ENCODE measurements around the gene MACF1.
A peak's percentile ranks its signal among the peaks of the same experiment; 100 is the strongest.
"Not testable (repeated sequence)": the region's sequence is repeated elsewhere in the genome, so short reads cannot be mapped to it uniquely, and the experiment has no call there.

The MACF1 gene

DNA sequence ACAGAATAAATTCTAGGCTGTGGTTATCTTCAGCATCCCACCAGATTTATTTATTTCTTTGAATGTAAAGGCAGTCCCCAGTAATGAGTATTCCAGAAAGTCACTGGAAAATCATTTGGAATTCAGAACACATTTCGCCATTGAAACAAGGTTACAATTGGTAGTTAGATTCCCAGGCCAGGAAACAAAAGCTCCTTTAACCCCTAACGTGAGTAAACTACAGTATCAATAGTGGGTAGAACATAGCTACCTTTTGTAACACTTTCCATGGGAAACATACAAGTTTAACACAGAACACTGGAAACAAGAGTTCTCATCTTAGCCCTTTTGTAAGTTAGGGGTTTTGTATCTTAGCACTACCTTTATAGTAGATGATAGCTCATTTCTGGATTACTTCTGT lies 233.5 kb downstream of the MACF1 start:
- H3K9me3 Mint-ChIP-seq = no peaks in the 10 kb centered on the region
- peaks cover 1% of the 10 kb centered on the region for H3K4me1 Mint-ChIP-seq (ENCODE audit: low read depth)
- H3K27me3 Mint-ChIP-seq (ENCODE audit: low read depth) = no peaks in the 10 kb centered on the region
- H3K4me3 Mint-ChIP-seq = no peak overlapping the region
- no peak overlapping the region for H3K27ac Mint-ChIP-seq
- H3K36me3 Mint-ChIP-seq (ENCODE audit: low read depth) = peaks cover 46% of the 10 kb centered on the region

DNA sequence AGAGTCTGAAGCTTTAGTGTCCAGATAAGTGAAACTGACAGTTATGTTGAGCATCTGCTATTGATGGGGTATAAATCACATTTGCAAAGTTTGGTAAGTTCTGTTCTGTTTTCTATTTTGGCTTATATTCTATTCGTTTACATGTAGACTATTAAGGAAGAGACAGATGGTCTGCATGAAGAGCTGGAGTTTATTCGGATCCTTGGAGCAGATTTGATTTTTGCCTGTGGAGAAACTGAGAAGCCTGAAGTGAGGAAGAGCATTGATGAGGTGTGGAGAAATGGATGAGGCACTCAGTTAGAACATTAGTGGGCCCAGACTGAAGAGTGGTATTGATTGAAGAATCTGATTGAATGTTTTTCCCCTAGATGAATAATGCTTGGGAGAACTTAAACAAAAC lies 236.4 kb downstream of the MACF1 start:
- Mint-ChIP-seq H3K4me1 (ENCODE audit: low read depth) (peaks cover 1% of the 10 kb centered on the region), H3K27me3 (ENCODE audit: low read depth) (no peaks in the 10 kb centered on the region), H3K27ac (no peak overlapping the region), H3K4me3 (no peak overlapping the region), H3K9me3 (no peaks in the 10 kb centered on the region), H3K36me3 (ENCODE audit: low read depth) (peaks cover 58% of the 10 kb centered on the region)

DNA sequence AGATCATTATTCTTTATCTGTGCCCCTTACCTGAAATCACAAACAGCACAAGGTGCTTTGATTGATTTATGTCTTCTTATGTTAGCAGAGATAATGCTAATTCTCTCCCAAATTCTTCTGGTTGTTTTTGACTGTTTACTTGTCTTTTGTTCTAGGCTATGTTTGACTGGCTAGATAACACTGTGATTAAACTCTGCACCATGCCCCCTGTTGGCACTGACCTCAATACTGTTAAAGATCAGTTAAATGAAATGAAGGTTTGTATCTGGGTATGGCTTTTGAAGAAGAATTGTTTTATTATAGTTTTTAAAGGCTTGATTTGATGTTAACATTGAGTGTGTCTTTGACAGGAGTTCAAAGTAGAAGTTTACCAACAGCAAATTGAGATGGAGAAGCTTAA lies 237.3 kb downstream of the MACF1 start:
- Mint-ChIP-seq H3K36me3 (ENCODE audit: low read depth) (peaks cover 53% of the 10 kb centered on the region), H3K4me3 (no peak overlapping the region), H3K27ac (no peak overlapping the region), H3K9me3 (no peaks in the 10 kb centered on the region), H3K27me3 (ENCODE audit: low read depth) (no peaks in the 10 kb centered on the region), H3K4me1 (ENCODE audit: low read depth) (peaks cover 1% of the 10 kb centered on the region)

DNA sequence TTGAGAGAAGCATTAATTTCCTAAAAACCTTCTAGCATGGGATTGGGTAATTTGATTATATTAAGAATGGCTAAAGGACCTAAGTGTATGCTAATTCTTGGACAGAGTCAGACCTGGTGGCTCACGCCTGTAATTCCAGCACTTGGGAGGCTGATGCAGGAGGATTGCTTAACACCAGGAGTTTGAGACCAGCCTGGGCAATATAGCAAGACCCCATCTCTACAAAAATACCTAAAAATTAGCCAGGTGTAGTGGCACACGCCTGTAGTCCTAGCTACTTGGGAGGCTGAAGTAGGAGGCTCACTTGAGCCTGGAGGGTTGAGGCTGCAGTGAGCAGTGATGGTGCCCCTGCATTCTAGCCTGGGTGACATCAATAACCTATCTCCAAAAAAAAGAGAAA lies 241.1 kb downstream of the MACF1 start:
- H3K4me3 Mint-ChIP-seq = no peak overlapping the region
- peaks cover 58% of the 10 kb centered on the region for H3K36me3 Mint-ChIP-seq (ENCODE audit: low read depth)
- H3K4me1 Mint-ChIP-seq (ENCODE audit: low read depth) = no peaks in the 10 kb centered on the region
- no peak overlapping the region for H3K27ac Mint-ChIP-seq
- no peaks in the 10 kb centered on the region for H3K27me3 Mint-ChIP-seq (ENCODE audit: low read depth)
- no peaks in the 10 kb centered on the region for H3K9me3 Mint-ChIP-seq

DNA sequence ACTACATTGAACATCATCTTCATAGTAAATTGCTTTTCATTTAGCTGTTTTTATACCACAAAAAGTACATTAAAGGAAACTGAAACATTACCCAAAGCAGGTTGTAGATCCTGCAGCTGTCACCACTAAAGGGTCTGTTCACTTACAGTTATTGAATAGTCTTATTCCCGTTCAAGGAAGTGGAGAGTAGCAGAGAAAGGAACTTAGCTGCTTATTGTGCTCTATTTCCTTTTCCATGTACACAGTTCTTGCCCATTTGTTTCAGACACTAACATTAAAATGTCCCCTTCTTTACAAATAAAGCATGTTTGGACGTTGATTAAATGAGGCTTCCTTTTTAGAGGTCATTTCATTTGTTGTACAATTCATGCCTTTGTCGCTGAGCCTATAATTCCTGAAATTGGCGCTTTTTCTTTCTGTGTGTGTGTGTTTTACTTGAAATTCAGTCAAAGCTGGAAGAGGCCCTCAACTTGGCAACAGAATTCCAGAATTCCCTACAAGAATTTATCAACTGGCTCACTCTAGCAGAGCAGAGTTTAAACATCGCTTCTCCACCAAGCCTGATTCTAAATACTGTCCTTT lies 242.6 kb downstream of the MACF1 start:
- Mint-ChIP-seq H3K27ac (peak overlapping the region; percentile 36), H3K27me3 (ENCODE audit: low read depth) (no peaks in the 10 kb centered on the region), H3K9me3 (no peaks in the 10 kb centered on the region), H3K36me3 (ENCODE audit: low read depth) (peaks cover 61% of the 10 kb centered on the region), H3K4me3 (no peak overlapping the region), H3K4me1 (ENCODE audit: low read depth) (peaks cover 4% of the 10 kb centered on the region)

DNA sequence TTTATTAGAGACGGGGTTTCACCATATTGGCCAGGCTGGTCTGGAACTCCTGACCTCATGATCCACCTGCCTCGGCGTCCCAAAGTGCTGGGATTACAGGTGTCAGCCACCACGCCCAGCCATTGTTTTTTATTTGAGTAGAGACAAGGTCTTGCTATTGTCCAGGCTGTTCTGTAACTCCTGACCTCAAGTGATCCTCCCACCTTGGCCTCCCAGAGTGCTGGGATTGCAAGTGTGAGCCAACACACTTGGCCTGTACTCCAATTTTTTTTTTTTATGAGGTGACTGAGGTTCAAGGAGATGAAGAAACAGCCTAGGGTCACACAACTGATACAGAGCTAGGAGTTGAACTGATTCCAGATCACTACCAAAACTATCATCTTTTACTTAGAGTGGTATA lies 245.5 kb downstream of the MACF1 start:
- H3K27me3 Mint-ChIP-seq (ENCODE audit: low read depth); H3K4me1 Mint-ChIP-seq (ENCODE audit: low read depth); H3K27ac Mint-ChIP-seq; H3K4me3 Mint-ChIP-seq; H3K9me3 Mint-ChIP-seq: not testable (repeated sequence)
- H3K36me3 Mint-ChIP-seq (ENCODE audit: low read depth) = peaks cover 56% of the 10 kb centered on the region

DNA sequence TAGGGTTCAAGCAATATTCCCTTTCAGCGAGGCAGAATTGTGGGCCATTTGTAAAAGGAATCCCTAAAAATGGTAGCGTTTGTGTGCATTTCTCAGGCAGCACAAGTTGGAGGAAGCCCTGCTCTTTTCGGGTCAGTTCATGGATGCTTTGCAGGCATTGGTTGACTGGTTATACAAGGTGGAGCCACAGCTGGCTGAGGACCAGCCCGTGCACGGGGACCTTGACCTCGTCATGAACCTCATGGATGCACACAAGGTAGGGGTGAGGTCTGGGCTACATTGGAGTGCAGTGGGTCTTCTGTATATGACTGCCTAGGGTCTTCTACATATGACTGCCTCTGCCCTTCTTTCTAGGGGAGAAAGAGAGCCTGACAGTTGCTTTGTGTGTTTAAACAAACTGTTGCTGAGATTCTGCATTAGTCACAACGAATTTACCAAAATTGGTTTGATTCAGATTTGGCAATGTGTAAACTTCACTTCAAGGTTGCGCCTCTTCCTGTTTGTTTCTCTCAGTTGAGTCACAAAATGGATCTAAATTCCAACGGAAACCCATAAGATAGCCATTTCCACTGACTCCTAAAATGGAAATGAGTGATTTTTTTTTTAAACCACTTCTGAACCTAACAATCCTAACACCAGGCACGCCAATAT lies 246.6 kb downstream of the MACF1 start:
- H3K27ac Mint-ChIP-seq = peak overlapping the region; percentile 26
- H3K36me3 Mint-ChIP-seq (ENCODE audit: low read depth) = peaks cover 58% of the 10 kb centered on the region
- H3K27me3 Mint-ChIP-seq (ENCODE audit: low read depth) = no peaks in the 10 kb centered on the region
- H3K4me1 Mint-ChIP-seq (ENCODE audit: low read depth) = peaks cover 8% of the 10 kb centered on the region
- H3K4me3 Mint-ChIP-seq = no peak overlapping the region
- H3K9me3 Mint-ChIP-seq = no peaks in the 10 kb centered on the region

DNA sequence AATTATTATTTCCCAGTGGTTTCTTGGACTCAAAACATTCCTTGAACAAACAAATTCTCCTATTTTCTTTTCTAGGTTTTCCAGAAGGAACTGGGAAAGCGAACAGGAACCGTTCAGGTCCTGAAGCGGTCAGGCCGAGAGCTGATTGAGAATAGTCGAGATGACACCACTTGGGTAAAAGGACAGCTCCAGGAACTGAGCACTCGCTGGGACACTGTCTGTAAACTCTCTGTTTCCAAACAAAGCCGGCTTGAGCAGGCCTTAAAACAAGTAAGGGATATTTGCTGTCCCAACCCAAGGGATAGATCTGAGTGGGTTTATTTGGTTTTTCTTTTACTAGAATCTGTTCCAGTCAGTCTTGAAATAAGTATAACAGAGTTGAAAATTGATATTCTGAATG lies 247.6 kb downstream of the MACF1 start:
- peaks cover 61% of the 10 kb centered on the region for H3K36me3 Mint-ChIP-seq (ENCODE audit: low read depth)

DNA sequence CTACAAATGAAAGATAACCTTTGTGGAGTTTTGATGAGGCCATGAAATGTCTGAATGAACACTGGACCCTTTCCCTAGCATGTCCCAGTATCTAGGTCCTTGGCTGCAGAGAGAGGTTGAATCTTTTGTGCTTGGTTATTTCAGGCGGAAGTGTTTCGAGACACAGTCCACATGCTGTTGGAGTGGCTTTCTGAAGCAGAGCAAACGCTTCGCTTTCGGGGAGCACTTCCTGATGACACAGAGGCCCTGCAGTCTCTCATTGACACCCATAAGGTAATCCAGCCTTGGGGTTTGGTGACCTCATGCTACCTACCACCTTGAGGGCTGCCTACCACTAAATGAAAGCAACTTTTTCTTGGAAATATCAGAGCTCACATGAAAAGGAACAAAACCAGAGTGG lies 248.0 kb downstream of the MACF1 start:
- peaks cover 61% of the 10 kb centered on the region for H3K36me3 Mint-ChIP-seq (ENCODE audit: low read depth)
- no peaks in the 10 kb centered on the region for H3K27me3 Mint-ChIP-seq (ENCODE audit: low read depth)
- H3K4me3 Mint-ChIP-seq = no peak overlapping the region
- H3K4me1 Mint-ChIP-seq (ENCODE audit: low read depth) = peaks cover 8% of the 10 kb centered on the region
- H3K27ac Mint-ChIP-seq = no peak overlapping the region
- H3K9me3 Mint-ChIP-seq = no peaks in the 10 kb centered on the region

More for the DNA sequence above, 247.6 kb downstream of the MACF1 start:
- no peaks in the 10 kb centered on the region for H3K27me3 Mint-ChIP-seq (ENCODE audit: low read depth)
- H3K4me3 Mint-ChIP-seq = no peak overlapping the region
- peak overlapping the region; percentile 38 for H3K27ac Mint-ChIP-seq
- H3K9me3 Mint-ChIP-seq = no peaks in the 10 kb centered on the region
- peaks cover 8% of the 10 kb centered on the region for H3K4me1 Mint-ChIP-seq (ENCODE audit: low read depth)

DNA sequence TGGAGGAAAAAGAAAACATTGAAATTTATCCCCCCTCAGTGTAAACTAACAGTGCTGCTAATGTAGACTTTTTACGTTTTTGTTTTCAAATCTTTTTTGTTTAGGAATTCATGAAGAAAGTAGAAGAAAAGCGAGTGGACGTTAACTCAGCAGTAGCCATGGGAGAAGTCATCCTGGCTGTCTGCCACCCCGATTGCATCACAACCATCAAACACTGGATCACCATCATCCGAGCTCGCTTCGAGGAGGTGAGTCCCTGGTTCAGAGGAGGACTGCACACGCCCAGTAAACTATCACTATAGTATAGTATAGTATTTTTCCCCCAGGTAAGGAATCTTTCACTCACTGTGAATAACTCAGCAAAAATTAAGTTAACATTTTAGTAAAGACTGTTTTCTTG lies 249.1 kb downstream of the MACF1 start:
- Mint-ChIP-seq H3K4me3 (no peak overlapping the region), H3K27me3 (ENCODE audit: low read depth) (no peaks in the 10 kb centered on the region), H3K4me1 (ENCODE audit: low read depth) (peaks cover 8% of the 10 kb centered on the region), H3K27ac (peak overlapping the region; percentile 15), H3K9me3 (no peaks in the 10 kb centered on the region), H3K36me3 (ENCODE audit: low read depth) (peaks cover 63% of the 10 kb centered on the region)

DNA sequence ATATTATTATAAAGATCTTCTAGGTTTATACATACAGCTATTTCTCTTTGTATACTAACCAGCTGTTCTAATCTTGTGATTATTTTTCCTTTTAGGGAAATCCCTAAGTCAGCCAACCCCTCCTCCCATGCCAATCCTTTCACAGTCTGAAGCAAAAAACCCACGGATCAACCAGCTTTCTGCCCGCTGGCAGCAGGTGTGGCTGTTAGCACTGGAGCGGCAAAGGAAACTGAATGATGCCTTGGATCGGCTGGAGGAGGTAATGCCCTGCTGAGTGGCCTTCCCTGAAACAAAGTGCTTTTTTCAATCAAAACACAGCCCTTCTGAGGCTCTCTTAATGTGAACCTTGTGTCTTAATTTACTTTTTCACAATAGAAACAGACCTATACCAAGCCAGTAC lies 254.5 kb downstream of the MACF1 start:
- no peaks in the 10 kb centered on the region for H3K27me3 Mint-ChIP-seq (ENCODE audit: low read depth)
- H3K27ac Mint-ChIP-seq = no peak overlapping the region
- no peak overlapping the region for H3K4me3 Mint-ChIP-seq
- H3K9me3 Mint-ChIP-seq = no peaks in the 10 kb centered on the region
- H3K4me1 Mint-ChIP-seq (ENCODE audit: low read depth) = peaks cover 2% of the 10 kb centered on the region
- H3K36me3 Mint-ChIP-seq (ENCODE audit: low read depth) = peaks cover 69% of the 10 kb centered on the region

DNA sequence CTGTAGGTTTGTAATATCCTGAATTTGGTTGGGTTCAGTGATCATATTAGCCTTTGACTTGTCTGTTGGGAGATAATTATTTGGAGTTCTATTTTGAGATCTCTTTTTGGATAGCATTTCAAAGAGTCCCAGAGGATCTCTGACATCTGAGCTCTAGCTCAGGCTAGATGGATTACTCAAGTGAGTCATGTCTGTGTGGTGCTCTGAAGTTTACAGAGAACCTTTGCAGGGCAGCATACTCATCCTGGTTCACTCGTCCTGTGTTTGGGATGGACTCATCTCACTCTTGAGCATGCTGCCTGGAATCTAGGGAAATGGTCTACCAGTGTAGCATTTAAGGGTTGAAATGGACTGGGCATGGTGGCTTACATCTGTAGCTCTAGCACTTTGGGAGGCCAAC lies 257.6 kb downstream of the MACF1 start:
- Mint-ChIP-seq H3K36me3 (ENCODE audit: low read depth) (peaks cover 64% of the 10 kb centered on the region), H3K27ac (no peak overlapping the region), H3K4me1 (ENCODE audit: low read depth) (peaks cover 2% of the 10 kb centered on the region), H3K27me3 (ENCODE audit: low read depth) (no peaks in the 10 kb centered on the region), H3K9me3 (no peaks in the 10 kb centered on the region), H3K4me3 (no peak overlapping the region)

DNA sequence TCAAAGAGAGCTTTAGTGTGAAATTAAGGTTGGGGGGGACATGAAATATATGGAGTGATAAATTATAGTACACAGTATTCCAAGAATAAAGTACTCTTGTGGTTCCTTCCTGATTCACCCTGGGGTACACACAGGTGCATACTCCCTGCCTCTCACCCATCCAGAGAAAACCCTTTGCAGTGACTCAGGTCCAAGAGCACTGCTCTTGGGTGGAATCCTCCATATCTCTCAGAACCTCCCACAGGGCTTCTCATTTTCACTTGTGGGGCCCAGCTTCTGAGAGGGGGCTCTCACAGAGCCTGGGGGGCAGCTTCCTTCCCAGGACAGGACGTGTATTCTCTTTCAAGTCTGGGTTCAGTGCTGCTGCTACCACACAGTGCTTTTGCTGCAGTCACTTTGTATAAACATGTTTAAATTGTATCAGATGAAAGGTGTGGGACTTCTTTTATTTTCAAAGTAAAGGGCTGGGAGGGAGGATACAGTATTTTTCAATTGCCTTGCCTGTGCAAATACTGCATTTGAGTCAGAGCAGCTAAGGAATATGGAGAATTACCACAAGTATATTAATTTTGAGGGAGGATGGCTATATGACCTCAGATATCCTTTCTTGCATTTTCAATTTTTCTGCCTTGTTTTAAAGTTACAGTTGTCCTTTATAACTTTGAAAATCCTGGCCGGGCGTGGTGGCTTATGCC lies 262.1 kb downstream of the MACF1 start:
- Mint-ChIP-seq H3K27me3 (ENCODE audit: low read depth) (no peaks in the 10 kb centered on the region), H3K4me1 (ENCODE audit: low read depth) (peaks cover 2% of the 10 kb centered on the region), H3K27ac (peak overlapping the region; percentile 39), H3K4me3 (no peak overlapping the region), H3K9me3 (no peaks in the 10 kb centered on the region), H3K36me3 (ENCODE audit: low read depth) (peaks cover 48% of the 10 kb centered on the region)

DNA sequence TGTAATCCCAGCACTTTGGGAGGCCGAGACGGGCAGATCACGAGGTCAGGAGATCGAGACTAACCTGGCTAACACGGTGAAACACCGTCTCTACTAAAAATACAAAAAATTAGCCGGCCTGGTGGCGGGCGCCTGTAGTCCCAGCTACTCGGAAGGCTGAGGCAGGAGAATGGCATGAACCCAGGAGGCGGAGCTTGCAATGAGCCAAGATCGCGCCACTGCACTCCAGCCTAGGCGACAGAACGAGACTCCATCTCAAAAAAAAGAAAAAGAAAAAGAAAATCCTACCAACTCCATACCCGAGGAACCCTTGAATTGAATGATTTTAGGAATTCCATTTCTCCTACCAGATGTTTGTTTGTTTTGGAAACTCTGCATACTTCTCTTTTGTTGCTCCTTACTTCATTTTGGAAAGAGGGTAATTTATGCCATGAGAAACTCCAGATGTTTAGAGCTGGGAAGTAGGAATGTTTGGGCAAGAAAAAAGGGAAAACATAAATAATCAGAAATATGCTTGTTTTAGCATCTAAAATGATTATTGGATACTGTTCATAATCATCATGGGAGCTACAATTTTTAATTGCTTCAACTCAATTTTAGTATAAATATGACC lies 262.7 kb downstream of the MACF1 start:
- H3K27ac Mint-ChIP-seq; H3K4me3 Mint-ChIP-seq; H3K4me1 Mint-ChIP-seq (ENCODE audit: low read depth); H3K9me3 Mint-ChIP-seq; H3K27me3 Mint-ChIP-seq (ENCODE audit: low read depth): not testable (repeated sequence)
- peaks cover 47% of the 10 kb centered on the region for H3K36me3 Mint-ChIP-seq (ENCODE audit: low read depth)

DNA sequence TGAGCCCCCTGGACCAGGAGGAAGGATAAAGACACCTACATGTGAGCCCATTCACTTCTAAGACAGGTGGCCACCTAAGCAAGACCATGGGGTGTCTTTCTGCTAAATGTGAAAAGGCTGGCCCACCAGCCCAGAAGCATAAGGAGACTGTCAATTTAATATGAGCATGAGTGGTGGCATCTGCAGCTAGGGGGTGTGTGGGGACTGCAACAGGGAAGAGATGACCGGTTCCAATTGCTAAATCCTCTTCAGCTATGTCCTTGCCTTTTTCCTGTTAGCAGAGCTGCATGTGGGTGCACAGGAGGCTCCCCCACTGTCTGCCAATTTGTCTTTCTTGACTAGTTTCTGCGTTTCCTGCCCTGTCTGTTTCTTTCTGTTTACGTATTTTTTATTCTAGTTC lies 264.7 kb downstream of the MACF1 start:
- H3K27ac Mint-ChIP-seq = no peak overlapping the region
- H3K27me3 Mint-ChIP-seq (ENCODE audit: low read depth) = no peaks in the 10 kb centered on the region
- no peaks in the 10 kb centered on the region for H3K4me1 Mint-ChIP-seq (ENCODE audit: low read depth)
- H3K9me3 Mint-ChIP-seq = no peaks in the 10 kb centered on the region
- H3K4me3 Mint-ChIP-seq = no peak overlapping the region
- H3K36me3 Mint-ChIP-seq (ENCODE audit: low read depth) = peaks cover 46% of the 10 kb centered on the region
